ENCODE data around the gene WDR43.

GRCh38 chr2:28855977-28856376, 38.5 kb upstream of the WDR43 start:
- TF ChIP-seq CTCF (IDR thresholded peaks at IDR 0.05) (no peak), POLR2A (IDR thresholded peaks at IDR 0.05) (no peak), POLR2AphosphoS5 (IDR thresholded peaks at IDR 0.05) (no peak), EP300 (IDR thresholded peaks at IDR 0.05) (no peak)
